ACC112 (cell line): ENCODE results near the gene WDR18.

Source experiments
- H2AFZ ChIP-seq: fragments of 200-600 bp; sonication (generic); one replicate; pipeline ENCODE4 v1.6.0; 2017; ENCODE audit warnings: antibody characterized with exemption, low read length; ENCODE audit not compliant: unreplicated experiment
- H3K27ac ChIP-seq: fragments of 200-600 bp; sonication (generic); 2 replicates; pipeline ENCODE4 v1.5.1; 2014; ENCODE audit warnings: low read depth, mild to moderate bottlenecking, antibody characterized with exemption, low read length, moderate library complexity
- H3K27me3 ChIP-seq: fragments of 200-600 bp; sonication (generic); 2 replicates; pipeline ENCODE4 v1.6.1; 2014; ENCODE audit warnings: mild to moderate bottlenecking, antibody characterized with exemption, low read length, moderate library complexity, mixed read lengths; ENCODE audit not compliant: insufficient read depth
- H3K36me3 ChIP-seq: fragments of 200-600 bp; sonication (generic); 2 replicates; pipeline ENCODE4 v1.6.1; 2016; ENCODE audit warnings: mild to moderate bottlenecking, antibody characterized with exemption, low read length, moderate library complexity, mixed read lengths; ENCODE audit not compliant: insufficient read depth
- H3K4me1 ChIP-seq: fragments of 200-600 bp; sonication (generic); one replicate; pipeline ENCODE4 v1.6.1; 2016; ENCODE audit warnings: low read length, mixed read lengths; ENCODE audit not compliant: insufficient read depth, unreplicated experiment, control insufficient read depth
- H3K4me3 ChIP-seq: fragments of 200-600 bp; sonication (generic); 2 replicates; pipeline ENCODE4 v1.5.1; 2014; ENCODE audit warnings: mild to moderate bottlenecking, low read depth, low read length
- H3K79me2 ChIP-seq: fragments of 200-600 bp; sonication (generic); one replicate; pipeline ENCODE4 v1.6.0; 2016; ENCODE audit warnings: low read length; ENCODE audit not compliant: control insufficient read depth, unreplicated experiment, insufficient read depth

WDR18 gene

DNA sequence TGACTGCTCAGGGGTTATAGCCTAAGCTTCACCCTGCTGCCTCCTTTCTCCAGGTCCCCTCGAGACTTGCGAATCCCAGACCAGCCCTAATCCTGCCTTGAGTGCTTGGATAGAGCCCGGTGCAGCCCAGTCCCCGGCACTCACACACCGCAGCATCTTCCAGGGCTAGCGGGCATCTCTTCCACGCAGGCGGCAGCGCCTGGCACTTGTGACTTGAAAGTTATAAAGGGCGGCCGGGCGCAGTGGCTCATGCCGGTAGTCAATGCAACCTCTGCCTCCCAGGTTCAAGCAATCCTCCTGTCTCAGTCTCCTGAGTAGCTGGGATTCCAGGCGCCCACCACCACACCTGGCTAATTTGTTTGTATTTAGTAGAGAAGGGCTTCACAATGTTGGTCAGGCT is 1.9 kb downstream of the WDR18 start:
- Histone ChIP-seq H3K4me3 (no peak overlapping the region), H3K27ac (no peak overlapping the region), H2AFZ (no peak overlapping the region), H3K27me3 (no peaks in the 10 kb centered on the region), H3K79me2 (peaks cover 13% of the 10 kb centered on the region), H3K4me1 (no peaks in the 10 kb centered on the region), H3K36me3 (peaks cover 8% of the 10 kb centered on the region; the same call in 1 of the 2 replicates)

DNA sequence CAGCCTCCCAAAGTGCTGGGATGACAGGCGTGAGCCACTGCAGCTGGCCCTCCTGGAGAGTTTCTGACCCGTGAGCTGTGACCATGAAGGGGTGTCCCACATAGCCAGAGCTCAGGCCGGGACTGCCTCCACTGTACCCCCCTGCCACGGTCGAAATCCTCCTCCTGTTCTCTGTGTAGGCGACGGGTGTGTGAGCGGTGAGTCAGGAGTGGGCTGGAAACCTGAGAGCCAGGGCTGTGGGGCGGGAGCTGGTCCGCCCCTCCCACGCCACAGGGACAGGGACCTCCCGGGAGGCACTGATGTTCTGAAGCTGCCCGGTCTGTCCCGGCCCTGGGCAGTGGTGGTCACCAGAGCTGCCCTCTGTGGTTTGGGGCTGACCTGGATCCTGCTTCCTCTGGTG is 3.9 kb downstream of the WDR18 start:
- Histone ChIP-seq H3K36me3 (peaks cover 16% of the 10 kb centered on the region; the same call in 1 of the 2 replicates), H3K4me1 (no peaks in the 10 kb centered on the region)

DNA sequence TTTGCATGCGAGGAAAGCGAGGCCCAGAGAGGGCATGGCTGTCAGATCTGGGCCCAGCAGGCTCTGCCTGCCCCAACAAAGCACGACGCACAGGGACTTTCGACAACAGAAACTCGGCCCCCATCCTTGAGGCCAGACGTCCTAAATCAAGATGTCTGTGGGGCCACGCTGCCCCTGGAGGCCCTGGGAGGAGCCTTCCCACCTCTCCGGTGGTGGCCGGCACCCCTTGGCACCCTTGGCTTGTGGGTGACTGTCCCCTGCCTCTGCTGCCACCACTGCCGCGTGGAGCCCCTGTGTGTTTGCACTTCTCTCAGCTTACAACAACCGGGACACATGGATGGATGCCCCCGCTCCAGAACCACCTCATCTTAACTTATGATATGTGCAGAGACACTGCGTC is 4.4 kb downstream of the WDR18 start:
- H3K36me3 ChIP-seq = peaks cover 16% of the 10 kb centered on the region; the same call in 1 of the 2 replicates
- no peak overlapping the region for H3K27ac ChIP-seq
- H2AFZ ChIP-seq = no peak overlapping the region

More for the DNA sequence above, 3.9 kb downstream of the WDR18 start:
- no peaks in the 10 kb centered on the region for H3K27me3 ChIP-seq
- peaks cover 13% of the 10 kb centered on the region for H3K79me2 ChIP-seq
- H3K27ac ChIP-seq = no peak overlapping the region
- no peak overlapping the region for H2AFZ ChIP-seq
- H3K4me3 ChIP-seq = no peak overlapping the region

DNA sequence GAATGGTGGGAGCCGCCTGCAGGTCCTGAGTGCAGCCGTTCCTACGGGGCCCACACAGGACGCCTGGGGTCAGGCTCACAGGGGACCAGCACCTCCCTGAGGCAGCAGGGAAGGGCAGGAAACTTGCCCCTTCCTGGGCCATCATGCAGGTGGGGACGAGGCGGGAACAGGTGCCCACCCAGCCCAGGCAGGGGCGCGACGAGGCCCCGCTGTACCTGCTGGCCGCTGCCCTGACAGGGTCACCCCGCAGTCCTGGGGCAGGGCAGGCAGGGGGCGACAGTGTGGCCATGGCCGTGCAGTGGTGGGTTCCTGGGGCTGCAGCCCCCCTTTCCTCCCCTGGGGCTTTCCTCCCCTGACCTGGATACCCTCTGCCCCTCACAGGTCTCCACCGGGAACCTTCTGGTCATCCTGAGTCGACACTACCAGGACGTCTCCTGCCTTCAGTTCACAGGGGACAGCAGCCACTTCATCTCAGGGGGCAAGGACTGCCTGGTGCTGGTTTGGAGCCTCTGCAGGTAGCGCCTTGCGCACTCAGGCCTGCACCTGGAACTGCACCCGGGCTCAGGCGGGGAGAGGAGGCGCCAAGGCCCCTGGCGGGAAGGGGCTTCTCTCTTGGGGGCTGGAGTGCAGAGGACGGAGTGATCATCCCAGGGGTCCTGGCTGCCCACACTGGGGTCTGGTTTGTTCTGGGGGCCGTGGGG is 5.4 kb downstream of the WDR18 start:
- H3K27me3 ChIP-seq = no peaks in the 10 kb centered on the region
- H3K36me3 ChIP-seq = peaks cover 16% of the 10 kb centered on the region; the same call in 1 of the 2 replicates
- H3K79me2 ChIP-seq = peaks cover 10% of the 10 kb centered on the region
- no peak overlapping the region for H3K27ac ChIP-seq
- no peak overlapping the region for H3K4me3 ChIP-seq
- H2AFZ ChIP-seq = no peak overlapping the region
- H3K4me1 ChIP-seq = no peaks in the 10 kb centered on the region

More for the DNA sequence above, 4.4 kb downstream of the WDR18 start:
- H3K79me2 ChIP-seq = peaks cover 13% of the 10 kb centered on the region
- H3K4me3 ChIP-seq = no peak overlapping the region
- no peaks in the 10 kb centered on the region for H3K4me1 ChIP-seq
- no peaks in the 10 kb centered on the region for H3K27me3 ChIP-seq

DNA sequence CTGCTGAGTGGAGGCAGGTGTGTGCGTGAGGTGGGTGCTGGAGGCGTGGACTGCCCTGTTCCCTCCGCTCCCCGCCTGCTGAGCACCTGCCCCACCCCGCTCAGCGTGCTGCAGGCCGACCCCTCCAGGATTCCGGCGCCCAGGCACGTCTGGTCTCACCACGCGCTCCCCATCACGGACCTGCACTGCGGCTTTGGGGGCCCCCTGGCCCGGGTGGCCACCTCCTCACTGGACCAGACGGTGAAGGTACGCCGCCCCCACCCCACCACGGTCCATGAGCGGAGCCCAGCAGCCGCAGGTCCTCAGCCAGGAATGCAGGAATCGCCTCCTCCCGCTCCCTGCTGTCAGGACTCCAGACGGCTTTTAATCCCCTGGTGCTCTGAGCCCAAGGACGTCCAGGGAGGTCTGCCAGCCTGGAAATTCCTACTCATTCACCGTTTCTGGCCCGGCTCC is 6.0 kb downstream of the WDR18 start:
- Histone ChIP-seq H3K4me3 (no peak overlapping the region), H2AFZ (no peak overlapping the region), H3K27me3 (no peaks in the 10 kb centered on the region), H3K79me2 (peaks cover 4% of the 10 kb centered on the region), H3K36me3 (peaks cover 16% of the 10 kb centered on the region; the same call in 1 of the 2 replicates), H3K4me1 (no peaks in the 10 kb centered on the region), H3K27ac (no peak overlapping the region)

DNA sequence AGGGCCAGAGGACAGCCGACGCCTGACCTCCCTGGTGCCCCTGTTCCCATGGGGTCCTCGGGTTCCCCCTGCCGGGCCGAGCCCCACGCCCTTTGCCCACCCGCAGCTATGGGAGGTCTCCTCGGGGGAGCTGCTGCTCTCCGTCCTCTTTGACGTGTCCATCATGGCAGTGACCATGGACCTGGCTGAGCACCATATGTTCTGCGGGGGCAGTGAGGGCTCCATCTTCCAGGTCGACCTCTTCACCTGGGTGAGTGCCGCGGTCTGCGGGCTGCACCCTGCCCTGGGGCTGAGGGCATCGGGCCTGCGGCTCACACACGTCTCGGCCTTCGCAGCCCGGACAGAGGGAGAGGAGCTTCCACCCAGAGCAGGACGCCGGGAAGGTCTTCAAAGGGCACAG is 6.6 kb downstream of the WDR18 start:
- Histone ChIP-seq H3K27me3 (no peaks in the 10 kb centered on the region), H3K4me1 (no peaks in the 10 kb centered on the region), H2AFZ (no peak overlapping the region), H3K79me2 (no peaks in the 10 kb centered on the region), H3K36me3 (peaks cover 16% of the 10 kb centered on the region; the same call in 1 of the 2 replicates), H3K27ac (no peak overlapping the region), H3K4me3 (no peak overlapping the region)

DNA sequence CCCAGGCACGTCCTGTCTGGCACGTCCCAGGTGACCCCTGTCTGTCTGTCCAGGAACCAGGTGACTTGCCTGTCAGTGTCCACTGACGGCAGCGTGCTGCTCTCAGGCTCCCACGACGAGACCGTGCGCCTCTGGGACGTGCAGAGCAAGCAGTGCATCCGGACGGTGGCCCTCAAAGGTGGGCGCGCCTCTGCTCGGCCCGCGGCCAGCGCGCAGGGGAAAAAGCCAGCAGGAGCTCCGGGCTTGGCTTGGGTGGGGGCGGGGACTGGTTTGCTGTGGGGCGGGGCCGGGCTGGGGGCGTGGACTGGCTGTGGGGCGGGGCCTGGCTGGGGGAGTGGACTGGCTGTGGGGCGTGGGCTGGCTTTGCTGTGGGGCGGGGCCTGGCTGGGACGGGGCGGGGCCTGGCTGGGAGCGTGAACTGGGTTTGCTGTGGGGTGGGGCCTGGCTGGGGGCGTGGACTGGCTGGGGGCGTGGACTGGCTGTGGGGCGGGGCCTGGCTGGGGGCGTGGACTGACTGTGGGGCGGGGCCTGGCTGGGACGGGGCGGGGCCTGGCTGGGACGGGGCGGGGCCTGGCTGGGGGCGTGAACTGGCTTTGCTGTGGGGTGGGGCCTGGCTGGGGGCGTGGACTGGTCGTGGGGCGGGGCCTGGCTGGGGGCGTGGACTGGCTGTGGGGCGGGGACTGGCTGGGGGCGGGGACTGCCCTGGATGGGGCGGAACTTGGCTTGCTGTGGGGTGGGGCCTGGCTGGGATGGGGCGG is 7.2 kb downstream of the WDR18 start:
- no peak overlapping the region for H3K4me3 ChIP-seq
- H3K36me3 ChIP-seq = peaks cover 16% of the 10 kb centered on the region; the same call in 1 of the 2 replicates
- no peak overlapping the region for H3K27ac ChIP-seq
- no peak overlapping the region for H2AFZ ChIP-seq
- peaks cover 5% of the 10 kb centered on the region for H3K4me1 ChIP-seq
- H3K27me3 ChIP-seq = no peaks in the 10 kb centered on the region
- no peaks in the 10 kb centered on the region for H3K79me2 ChIP-seq

DNA sequence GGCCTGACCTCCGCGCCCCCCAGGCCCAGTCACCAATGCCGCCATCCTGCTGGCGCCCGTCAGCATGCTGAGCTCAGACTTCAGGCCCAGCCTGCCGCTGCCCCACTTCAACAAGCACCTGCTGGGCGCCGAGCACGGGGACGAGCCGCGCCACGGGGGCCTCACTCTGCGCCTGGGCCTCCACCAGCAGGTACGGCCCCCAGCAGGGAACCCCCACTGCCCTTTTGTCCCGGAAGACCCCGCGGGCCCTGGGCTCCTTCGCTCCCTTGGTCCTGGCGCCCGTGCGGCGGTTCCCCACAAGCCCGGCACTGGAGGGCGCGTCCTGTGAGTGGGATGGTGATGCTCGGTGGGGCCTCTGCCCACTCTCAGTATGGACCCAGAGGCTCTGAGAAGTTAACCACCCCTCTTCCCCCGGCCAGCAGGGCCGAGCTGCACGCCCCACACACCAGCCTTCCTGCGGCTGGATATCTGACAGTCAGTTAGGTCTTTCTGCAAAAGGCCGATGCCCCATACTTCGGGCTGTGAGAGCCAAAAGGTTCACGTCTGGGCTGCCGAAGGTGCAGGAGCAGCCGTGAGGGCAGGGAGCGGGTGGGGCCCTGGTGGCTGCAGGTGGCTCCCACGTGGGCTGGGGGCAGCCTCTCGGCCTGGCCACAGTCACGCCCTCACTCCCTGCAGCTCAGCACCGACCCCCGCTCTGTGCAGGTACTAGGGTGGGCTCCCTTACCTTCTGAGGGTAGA is 8.0 kb downstream of the WDR18 start:
- Histone ChIP-seq H3K4me1 (peaks cover 5% of the 10 kb centered on the region), H3K4me3 (no peak overlapping the region), H3K36me3 (peaks cover 16% of the 10 kb centered on the region; the same call in 1 of the 2 replicates), H3K79me2 (no peaks in the 10 kb centered on the region), H2AFZ (no peak overlapping the region), H3K27ac (no peak overlapping the region), H3K27me3 (no peaks in the 10 kb centered on the region)

DNA sequence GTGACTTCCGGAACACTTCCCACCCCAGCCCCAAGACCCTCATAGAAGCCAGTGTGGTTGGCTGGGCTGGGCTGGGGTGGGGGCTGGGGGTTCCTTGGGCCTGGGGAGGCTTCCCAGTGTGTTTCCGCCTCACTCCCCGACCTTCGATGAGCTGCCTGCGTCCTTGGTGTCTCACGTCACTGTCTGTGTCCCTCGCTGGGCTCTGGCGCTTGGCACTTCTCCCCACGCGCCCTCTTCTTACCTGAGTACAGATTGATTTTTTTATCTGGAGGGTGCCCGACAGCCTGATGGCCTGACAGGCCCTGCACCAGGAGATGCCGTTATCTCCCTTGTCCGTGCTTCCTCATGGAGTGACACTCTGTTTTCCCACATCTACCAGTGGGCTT is 8.5 kb downstream of the WDR18 start:
- Histone ChIP-seq H3K79me2 (no peaks in the 10 kb centered on the region), H3K27ac (no peak overlapping the region), H3K27me3 (no peaks in the 10 kb centered on the region), H2AFZ (no peak overlapping the region), H3K36me3 (peaks cover 16% of the 10 kb centered on the region; the same call in 1 of the 2 replicates), H3K4me3 (no peak overlapping the region), H3K4me1 (peaks cover 5% of the 10 kb centered on the region)

DNA sequence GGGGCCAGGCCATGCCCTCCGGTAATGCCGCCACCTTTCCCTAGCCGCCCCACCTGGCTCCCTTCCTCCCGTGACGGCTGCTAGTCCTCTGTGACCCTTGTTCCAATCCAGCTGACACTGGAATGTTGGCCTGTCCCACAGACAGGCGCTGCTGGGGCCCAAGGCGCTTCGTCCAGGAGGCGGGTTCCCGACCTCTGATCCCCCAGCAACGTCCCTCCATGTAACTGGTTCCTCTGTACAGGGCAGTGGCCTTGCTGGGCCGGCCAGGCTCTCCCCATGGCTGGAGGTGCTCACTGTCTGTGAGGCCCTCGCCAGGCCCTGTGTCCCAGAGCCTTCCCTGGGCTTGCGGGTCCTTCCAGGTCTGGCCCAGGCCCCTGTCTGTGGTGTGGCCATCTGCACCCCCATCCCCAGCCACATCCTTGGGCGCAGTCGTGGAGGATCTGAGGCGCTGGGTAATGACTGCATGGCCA is 9.3 kb downstream of the WDR18 start:
- Histone ChIP-seq H2AFZ (no peak overlapping the region), H3K4me1 (peaks cover 5% of the 10 kb centered on the region), H3K36me3 (peaks cover 16% of the 10 kb centered on the region; the same call in 1 of the 2 replicates), H3K79me2 (no peaks in the 10 kb centered on the region), H3K27me3 (0 out of 2 replicates have a peak, but pooled peaks cover 1% of the 10 kb centered on the region), H3K4me3 (no peak overlapping the region), H3K27ac (no peak overlapping the region)
